AG09309 (cell line): ENCODE measurements around the gene LTN1.

Experiments used
- DNase-seq: peaks from one replicate; pipeline ENCODE4 v3.0.0-alpha.2; 2010; ENCODE audit warnings: low read depth
- H3K4me3 ChIP-seq: 2 replicates; pipeline ENCODE4 v1.5.1; 2011; ENCODE audit warnings: mild to moderate bottlenecking, low read depth, low read length, moderate library complexity; ENCODE audit not compliant: control insufficient read depth
- TF ChIP-seq, protein P1 (sequence below): IDR thresholded peaks from 2 replicates; pipeline ENCODE4 v1.5.1; 2011; ENCODE audit warnings: mild to moderate bottlenecking, low read depth, low read length, inconsistent platforms; ENCODE audit not compliant: insufficient read depth, control insufficient read depth; ENCODE audit errors: missing control alignments

The LTN1 gene, protein sequence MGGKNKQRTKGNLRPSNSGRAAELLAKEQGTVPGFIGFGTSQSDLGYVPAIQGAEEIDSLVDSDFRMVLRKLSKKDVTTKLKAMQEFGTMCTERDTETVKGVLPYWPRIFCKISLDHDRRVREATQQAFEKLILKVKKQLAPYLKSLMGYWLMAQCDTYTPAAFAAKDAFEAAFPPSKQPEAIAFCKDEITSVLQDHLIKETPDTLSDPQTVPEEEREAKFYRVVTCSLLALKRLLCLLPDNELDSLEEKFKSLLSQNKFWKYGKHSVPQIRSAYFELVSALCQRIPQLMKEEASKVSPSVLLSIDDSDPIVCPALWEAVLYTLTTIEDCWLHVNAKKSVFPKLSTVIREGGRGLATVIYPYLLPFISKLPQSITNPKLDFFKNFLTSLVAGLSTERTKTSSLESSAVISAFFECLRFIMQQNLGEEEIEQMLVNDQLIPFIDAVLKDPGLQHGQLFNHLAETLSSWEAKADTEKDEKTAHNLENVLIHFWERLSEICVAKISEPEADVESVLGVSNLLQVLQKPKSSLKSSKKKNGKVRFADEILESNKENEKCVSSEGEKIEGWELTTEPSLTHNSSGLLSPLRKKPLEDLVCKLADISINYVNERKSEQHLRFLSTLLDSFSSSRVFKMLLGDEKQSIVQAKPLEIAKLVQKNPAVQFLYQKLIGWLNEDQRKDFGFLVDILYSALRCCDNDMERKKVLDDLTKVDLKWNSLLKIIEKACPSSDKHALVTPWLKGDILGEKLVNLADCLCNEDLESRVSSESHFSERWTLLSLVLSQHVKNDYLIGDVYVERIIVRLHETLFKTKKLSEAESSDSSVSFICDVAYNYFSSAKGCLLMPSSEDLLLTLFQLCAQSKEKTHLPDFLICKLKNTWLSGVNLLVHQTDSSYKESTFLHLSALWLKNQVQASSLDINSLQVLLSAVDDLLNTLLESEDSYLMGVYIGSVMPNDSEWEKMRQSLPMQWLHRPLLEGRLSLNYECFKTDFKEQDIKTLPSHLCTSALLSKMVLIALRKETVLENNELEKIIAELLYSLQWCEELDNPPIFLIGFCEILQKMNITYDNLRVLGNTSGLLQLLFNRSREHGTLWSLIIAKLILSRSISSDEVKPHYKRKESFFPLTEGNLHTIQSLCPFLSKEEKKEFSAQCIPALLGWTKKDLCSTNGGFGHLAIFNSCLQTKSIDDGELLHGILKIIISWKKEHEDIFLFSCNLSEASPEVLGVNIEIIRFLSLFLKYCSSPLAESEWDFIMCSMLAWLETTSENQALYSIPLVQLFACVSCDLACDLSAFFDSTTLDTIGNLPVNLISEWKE (N-terminal part only)

DNA sequence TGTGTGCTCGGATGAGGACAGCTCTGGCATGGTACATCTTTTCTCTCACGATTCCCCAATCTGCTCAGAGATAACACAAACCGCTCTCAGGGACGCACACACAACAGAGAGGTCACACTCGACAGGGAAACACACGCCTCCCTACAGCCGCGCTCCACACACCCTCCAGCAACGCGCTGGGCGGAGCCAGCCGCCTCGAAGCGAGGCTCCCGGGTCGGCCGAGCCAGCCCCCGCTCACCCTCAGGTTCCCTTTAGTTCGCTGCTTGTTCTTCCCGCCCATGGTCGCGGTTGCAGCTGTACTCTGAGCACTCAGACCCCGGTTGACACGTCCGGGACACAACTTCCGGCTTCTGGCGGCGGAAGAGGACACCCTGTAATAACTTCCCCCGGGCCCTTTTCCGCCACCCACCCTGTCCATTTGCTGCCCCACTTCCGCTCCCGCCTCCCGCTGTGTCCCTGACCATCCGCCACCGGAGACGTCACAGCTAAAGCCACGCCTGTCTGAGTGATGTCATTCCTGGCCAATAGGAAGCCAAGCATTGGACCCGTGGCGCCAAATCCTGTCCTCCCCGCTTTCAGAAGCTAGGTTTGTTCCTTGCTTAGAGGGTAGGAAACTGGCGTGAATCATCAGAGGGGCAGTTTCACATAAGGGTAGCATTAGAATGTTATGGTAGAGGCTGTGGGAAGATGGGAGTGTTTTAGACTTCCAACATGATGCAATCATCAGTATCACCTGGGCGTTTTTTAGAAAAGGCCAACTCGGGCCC is at the start of gene LTN1:
LTN1 (minus strand) TSS at position 352 of the 767 bp plus-strand sequence; CDS start at position 280, 72 bp downstream.
- H3K4me3 ChIP-seq: peak within 1 kb of the TSS; percentile 98
- DNase-seq: peak; percentile 97
- TF ChIP-seq, protein P1, sequence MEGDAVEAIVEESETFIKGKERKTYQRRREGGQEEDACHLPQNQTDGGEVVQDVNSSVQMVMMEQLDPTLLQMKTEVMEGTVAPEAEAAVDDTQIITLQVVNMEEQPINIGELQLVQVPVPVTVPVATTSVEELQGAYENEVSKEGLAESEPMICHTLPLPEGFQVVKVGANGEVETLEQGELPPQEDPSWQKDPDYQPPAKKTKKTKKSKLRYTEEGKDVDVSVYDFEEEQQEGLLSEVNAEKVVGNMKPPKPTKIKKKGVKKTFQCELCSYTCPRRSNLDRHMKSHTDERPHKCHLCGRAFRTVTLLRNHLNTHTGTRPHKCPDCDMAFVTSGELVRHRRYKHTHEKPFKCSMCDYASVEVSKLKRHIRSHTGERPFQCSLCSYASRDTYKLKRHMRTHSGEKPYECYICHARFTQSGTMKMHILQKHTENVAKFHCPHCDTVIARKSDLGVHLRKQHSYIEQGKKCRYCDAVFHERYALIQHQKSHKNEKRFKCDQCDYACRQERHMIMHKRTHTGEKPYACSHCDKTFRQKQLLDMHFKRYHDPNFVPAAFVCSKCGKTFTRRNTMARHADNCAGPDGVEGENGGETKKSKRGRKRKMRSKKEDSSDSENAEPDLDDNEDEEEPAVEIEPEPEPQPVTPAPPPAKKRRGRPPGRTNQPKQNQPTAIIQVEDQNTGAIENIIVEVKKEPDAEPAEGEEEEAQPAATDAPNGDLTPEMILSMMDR: no peak

DNA sequence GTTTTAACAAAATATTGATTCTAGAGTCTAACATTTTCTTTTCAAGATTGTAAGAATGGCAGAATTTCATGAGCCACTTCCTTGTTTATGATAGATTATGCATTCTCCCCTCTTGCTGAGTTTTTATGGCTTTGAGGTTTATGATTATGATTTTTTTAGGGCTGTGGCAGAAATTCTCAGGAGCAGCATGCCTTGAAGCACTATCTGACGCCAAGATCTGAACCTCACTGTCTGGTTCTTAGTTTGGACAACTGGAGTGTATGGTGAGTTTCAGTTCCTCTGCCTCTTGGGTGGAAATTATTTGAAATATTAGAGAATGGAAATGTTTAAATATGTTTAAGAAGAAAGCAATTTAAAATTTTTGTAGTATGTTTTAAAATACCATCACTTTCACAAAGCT is 42.0 kb upstream of the LTN1 start:
- no peak for DNase-seq
- TF ChIP-seq, protein P1: no peak
- H3K4me3 ChIP-seq: no peak overlapping the region

DNA sequence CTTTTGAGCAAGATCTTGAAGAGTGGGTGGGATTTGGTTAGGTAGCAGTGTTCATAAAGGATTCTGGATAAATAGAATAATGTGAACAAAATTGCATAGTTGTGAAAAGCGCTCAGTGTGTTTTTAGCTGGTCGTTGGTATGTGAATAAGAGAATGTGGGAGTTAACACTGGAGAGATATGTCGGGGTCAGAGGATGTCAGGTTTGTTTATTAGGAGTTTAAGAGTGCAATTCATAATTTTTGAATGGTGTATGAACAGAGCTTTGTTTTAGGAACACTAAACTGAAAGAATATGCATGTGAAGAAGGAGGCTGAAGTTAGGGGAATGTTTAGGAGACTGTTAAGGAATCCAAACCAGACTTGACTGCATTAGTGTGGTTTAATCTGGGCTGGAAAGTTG is 41.2 kb upstream of the LTN1 start:
- no peak overlapping the region for H3K4me3 ChIP-seq
- no peak for DNase-seq
- TF ChIP-seq, protein P1: no peak

DNA sequence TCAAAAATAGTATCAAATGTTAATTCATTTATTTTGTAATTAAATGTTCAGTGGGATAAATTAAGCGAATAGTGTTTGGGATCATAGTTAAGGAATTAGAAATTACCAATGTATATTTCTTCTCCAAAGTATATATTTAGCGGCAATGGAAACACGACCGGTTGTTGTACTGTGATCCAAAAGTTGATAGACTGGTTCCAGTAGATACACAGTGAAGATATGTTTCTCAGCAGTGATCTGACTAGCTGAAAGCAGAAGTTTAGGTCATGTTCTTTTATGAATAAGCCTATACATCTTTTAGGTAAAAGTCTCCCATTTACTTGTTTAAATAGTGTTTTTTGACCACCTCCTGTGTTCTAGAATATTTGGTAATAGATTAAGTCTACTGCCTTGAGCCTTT is 40.6 kb upstream of the LTN1 start:
- no peak for DNase-seq
- H3K4me3 ChIP-seq: no peak overlapping the region

DNA sequence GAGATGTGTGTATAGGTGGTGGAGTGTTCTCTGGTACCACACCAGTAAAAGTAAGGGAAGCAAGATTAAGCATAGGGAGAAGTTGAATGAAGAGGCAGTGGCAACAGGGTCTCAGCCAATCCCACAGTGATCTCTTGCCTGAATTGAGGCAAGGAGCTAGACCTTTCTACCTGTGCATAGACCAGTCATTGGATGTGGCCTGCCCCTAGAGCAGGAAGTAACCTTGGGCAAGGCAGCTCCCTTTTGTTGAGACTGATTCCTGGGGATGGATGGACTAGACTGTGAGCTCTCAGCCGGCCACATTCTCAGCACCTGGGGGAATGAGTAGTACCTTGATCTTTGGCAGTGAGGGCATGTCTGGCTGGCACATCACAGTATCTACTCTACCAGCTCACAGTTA is 38.2 kb upstream of the LTN1 start:
- TF ChIP-seq, protein P1: no peak
- H3K4me3 ChIP-seq: no peak overlapping the region
- no peak for DNase-seq

More for the DNA sequence above, 40.6 kb upstream of the LTN1 start:
- TF ChIP-seq, protein P1: no peak

DNA sequence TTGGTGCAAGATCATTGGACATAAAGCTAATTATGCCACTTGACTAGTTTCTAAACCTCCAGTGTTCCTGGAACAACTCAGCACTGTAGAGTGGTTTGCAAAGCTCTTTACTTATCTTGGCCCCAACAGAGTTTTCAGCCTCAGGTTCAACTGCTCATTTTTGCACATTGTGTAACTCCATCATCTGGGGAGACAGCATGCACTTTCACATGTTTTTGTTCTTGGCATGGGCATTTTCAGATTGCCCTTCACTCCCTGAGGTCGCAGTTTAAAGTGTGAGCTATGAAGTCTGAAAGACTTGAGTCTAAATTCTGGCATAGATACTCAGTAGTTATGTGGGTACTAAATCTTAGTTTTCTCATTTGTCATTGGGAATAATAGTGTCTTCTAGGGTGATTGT is 36.8 kb upstream of the LTN1 start:
- DNase-seq: no peak
- H3K4me3 ChIP-seq: no peak overlapping the region
- TF ChIP-seq, protein P1: no peak
